ENCODE measurements around the gene ATP1A3.

The ATP1A3 gene

GRCh38 chr19:42022616-42023015, 28.6 kb upstream of the ATP1A3 start:
- no peak for TF ChIP-seq GATA3 (IDR thresholded peaks at IDR 0.05; ENCODE audit: low read depth, low read length)
- no peak for TF ChIP-seq GATA2 (IDR thresholded peaks at IDR 0.05; ENCODE audit: low read depth, low read length)

- TF ChIP-seq GATA2 (IDR thresholded peaks at IDR 0.05; ENCODE audit: low read depth, low read length): no peak
- TF ChIP-seq GATA3 (IDR thresholded peaks at IDR 0.05; ENCODE audit: low read depth, low read length): no peak
These were observed 27.2 kb upstream of the ATP1A3 start for GRCh38 chr19:42021185-42021584.

- TF ChIP-seq GATA3 (IDR thresholded peaks at IDR 0.05; ENCODE audit: low read depth, low read length): no peak
- no peak for TF ChIP-seq GATA2 (IDR thresholded peaks at IDR 0.05; ENCODE audit: low read depth, low read length)
These were observed 24.6 kb upstream of the ATP1A3 start for GRCh38 chr19:42018503-42019193.

- TF ChIP-seq GATA2 (IDR thresholded peaks at IDR 0.05; ENCODE audit: low read depth, low read length) (no peak), GATA3 (IDR thresholded peaks at IDR 0.05; ENCODE audit: low read depth, low read length) (no peak)
These were observed 23.0 kb upstream of the ATP1A3 start for GRCh38 chr19:42017040-42017439.

DNA sequence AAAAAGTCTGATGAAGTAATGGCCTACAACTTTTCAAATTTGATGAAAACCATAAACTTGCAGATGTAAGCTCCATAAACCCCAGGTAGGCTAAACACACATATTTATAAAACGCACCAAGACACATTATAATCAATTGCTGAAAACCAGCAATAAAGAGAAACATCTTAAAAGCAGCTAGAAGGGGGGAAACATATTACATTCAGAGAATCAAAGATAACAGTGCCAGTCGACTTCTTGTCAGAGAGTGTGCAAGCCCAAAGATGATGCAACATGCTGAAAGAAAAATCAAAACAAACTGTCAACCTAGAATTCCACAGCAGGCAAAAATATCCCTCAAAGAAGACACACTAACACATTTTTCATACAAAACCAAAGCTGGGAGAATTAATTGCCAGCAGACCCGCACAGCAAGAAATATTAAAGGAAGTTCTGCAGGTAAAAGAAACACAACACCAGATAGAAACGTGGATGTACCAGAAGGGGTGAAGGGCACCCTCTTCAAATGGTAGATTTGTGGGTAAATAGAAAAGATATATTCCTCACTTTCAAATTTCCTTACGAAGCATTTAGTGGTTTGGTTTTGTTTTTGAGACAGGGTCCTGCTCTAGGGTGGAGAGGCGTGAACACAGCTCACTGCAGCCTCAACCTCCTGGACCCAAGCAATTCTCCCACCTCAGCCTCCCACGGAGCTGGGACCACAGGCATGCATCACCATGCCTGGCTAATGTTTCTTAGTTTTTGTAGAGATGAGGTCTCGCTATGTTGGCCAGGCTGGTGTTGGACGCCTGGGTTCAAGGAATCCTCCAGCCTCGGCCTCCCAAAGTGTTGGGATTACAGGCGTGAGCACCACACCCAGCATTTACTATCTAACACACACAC, 16.5 kb upstream of the ATP1A3 start:
- TF ChIP-seq GATA2 (IDR thresholded peaks at IDR 0.05; ENCODE audit: low read depth, low read length) (no peak), GATA3 (IDR thresholded peaks at IDR 0.05; ENCODE audit: low read depth, low read length) (no peak)

- TF ChIP-seq GATA3 (IDR thresholded peaks at IDR 0.05; ENCODE audit: low read depth, low read length) (no peak), GATA2 (IDR thresholded peaks at IDR 0.05; ENCODE audit: low read depth, low read length) (no peak)
These were observed 12.5 kb upstream of the ATP1A3 start for GRCh38 chr19:42006569-42006968.

- TF ChIP-seq GATA3 (IDR thresholded peaks at IDR 0.05; ENCODE audit: low read depth, low read length): no peak
- no peak for TF ChIP-seq GATA2 (IDR thresholded peaks at IDR 0.05; ENCODE audit: low read depth, low read length)
These were observed 11.5 kb upstream of the ATP1A3 start for GRCh38 chr19:42005504-42005903.

- TF ChIP-seq GATA2 (IDR thresholded peaks at IDR 0.05; ENCODE audit: low read depth, low read length) (no peak), GATA3 (IDR thresholded peaks at IDR 0.05; ENCODE audit: low read depth, low read length) (no peak)
These were observed 9.7 kb upstream of the ATP1A3 start for GRCh38 chr19:42003506-42004294.

GRCh38 chr19:41999878-42000208, 5.8 kb upstream of the ATP1A3 start:
- TF ChIP-seq GATA2 (IDR thresholded peaks at IDR 0.05; ENCODE audit: low read depth, low read length) (no peak), GATA3 (IDR thresholded peaks at IDR 0.05; ENCODE audit: low read depth, low read length) (no peak)

GRCh38 chr19:41999071-41999877, 5.2 kb upstream of the ATP1A3 start:
- TF ChIP-seq GATA2 (IDR thresholded peaks at IDR 0.05; ENCODE audit: low read depth, low read length): no peak
- TF ChIP-seq GATA3 (IDR thresholded peaks at IDR 0.05; ENCODE audit: low read depth, low read length): no peak

- TF ChIP-seq GATA3 (IDR thresholded peaks at IDR 0.05; ENCODE audit: low read depth, low read length): no peak
- no peak for TF ChIP-seq GATA2 (IDR thresholded peaks at IDR 0.05; ENCODE audit: low read depth, low read length)
These were observed 4.4 kb upstream of the ATP1A3 start for GRCh38 chr19:41998246-41999020.

DNA sequence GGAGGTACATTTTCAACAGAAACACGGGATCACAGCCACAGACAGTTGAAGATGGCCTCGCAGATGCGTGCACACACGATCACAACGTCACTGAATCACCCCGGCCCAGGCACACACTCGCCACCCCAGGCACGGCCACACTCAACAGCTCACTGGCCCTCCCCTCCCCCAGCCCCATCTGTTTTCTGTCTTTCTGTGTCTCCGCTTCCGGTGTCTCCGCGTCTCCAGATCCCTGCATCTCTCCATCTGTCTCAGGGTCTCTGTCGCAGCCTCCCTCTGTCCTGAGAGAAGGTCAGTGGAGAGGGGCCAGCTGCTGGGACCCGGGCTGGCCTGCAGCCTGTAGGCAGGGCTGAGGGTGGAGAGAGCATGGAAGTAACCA, 3.8 kb upstream of the ATP1A3 start:
- TF ChIP-seq GATA3 (IDR thresholded peaks at IDR 0.05; ENCODE audit: low read depth, low read length) (no peak), GATA2 (IDR thresholded peaks at IDR 0.05; ENCODE audit: low read depth, low read length) (peak; percentile 32; the same call in 1 of the 2 replicates)

Data from SH-SY5Y (cell line).